H7 (cell line): ENCODE measurements around the gene SPACDR. TPM values are rescaled to one million over a fixed set of nuclear protein-coding genes. Genes with fewer than 3 reads are reported as not detected.

Experiments
- total RNA-seq: library from RNA; depleted of rRNA; stranded (reverse); fragments of >200 nt; shearing (Covaris generic); gene quantifications from 2 replicates; pipeline ENCODE4 v1.2.3, GENCODE V29; 2014; rRNA removed

The SPACDR gene
- total RNA-seq, 1 experiment from 2014 or later, result 1.1 TPM

Other genes with a start within 250 kb of the SPACDR start
- 0.11 TPM in 1 of 2 replicates, not detected in the other for gene PVRIG, start 244.3 kb downstream of the SPACDR start, total RNA-seq
- gene SPDYE3, start 156.6 kb downstream of the SPACDR start, total RNA-seq, result not detected in 2 replicates
- 18.6 and 25.6 TPM in 2 replicates for gene PILRB, start 106.1 kb downstream of the SPACDR start, total RNA-seq
- 0.28 and 1.6 TPM in 2 replicates for gene PILRA, start 90.8 kb downstream of the SPACDR start, total RNA-seq
- 0.87 and 1.6 TPM in 2 replicates for gene ZCWPW1, start 35.6 kb downstream of the SPACDR start, total RNA-seq
- gene MEPCE, start 34.4 kb downstream of the SPACDR start, total RNA-seq, result 47.1 and 50.5 TPM in 2 replicates
- gene PPP1R35, start 27.8 kb downstream of the SPACDR start, total RNA-seq, result 96.6 and 97.8 TPM in 2 replicates
- gene TSC22D4, start 15.0 kb upstream of the SPACDR start, total RNA-seq, result 31.5 and 35.8 TPM in 2 replicates
- 4.0 and 5.5 TPM in 2 replicates for gene NYAP1, start 19.7 kb upstream of the SPACDR start, total RNA-seq
- gene AGFG2, start 74.9 kb upstream of the SPACDR start, total RNA-seq, result 4.9 and 5.6 TPM in 2 replicates
- 1.3 and 2.4 TPM in 2 replicates for gene SAP25, start 109.6 kb upstream of the SPACDR start, total RNA-seq
- gene LRCH4, start 121.9 kb upstream of the SPACDR start, total RNA-seq, result 24.2 and 25.1 TPM in 2 replicates
- 0.94 and 1.7 TPM in 2 replicates for gene FBXO24, start 122.1 kb upstream of the SPACDR start, total RNA-seq
- gene PCOLCE, start 138.1 kb upstream of the SPACDR start, total RNA-seq, result 22.5 and 24.1 TPM in 2 replicates
- gene MOSPD3, start 148.3 kb upstream of the SPACDR start, total RNA-seq, result 18.6 and 21.8 TPM in 2 replicates
- 2.0 and 4.4 TPM in 2 replicates for gene TFR2, start 177.3 kb upstream of the SPACDR start, total RNA-seq
- gene ACTL6B, start 192.2 kb upstream of the SPACDR start, total RNA-seq, result 0.30 and 0.90 TPM in 2 replicates
- 108 and 122 TPM in 2 replicates for gene GNB2, start 209.5 kb upstream of the SPACDR start, total RNA-seq
- gene GIGYF1, start 230.0 kb upstream of the SPACDR start, total RNA-seq, result 48.2 and 66.4 TPM in 2 replicates
- 95.0 and 128 TPM in 2 replicates for gene POP7, start 241.9 kb upstream of the SPACDR start, total RNA-seq